Esophagus muscularis mucosa (tissue), 4 donors: ENCODE data around the gene MIF. TPM values are rescaled to one million over a fixed set of nuclear protein-coding genes. Genes with fewer than 3 reads are reported as not detected.
"Not testable (repeated sequence)": the region's sequence is repeated elsewhere in the genome, so short reads cannot be mapped to it uniquely, and the experiment has no call there.

Source experiments
- DNase-seq: peaks from one replicate; pipeline ENCODE4 v3.0.0-alpha.2; 2017; ENCODE audit errors: extremely low spot score
- H3K27ac ChIP-seq, 4 donors: fragments of 200-600 bp; sonication (generic); replicated peaks in 1 of 4; 1 replicate in 3 of 4; 2 replicates in 1 of 4; pipeline ENCODE4 v1.5.1; 2016 to 2019; ENCODE audit warnings: mild to moderate bottlenecking in 1 of 4
- H3K27me3 ChIP-seq, 4 donors: fragments of 200-600 bp; sonication (generic); one replicate each; pipeline versions ENCODE4 v1.5.1 to v1.6.0; 2016 to 2019
- H3K36me3 ChIP-seq, 4 donors: fragments of 200-600 bp; sonication (generic); one replicate each; pipeline ENCODE4 v1.5.1; 2016 to 2019
- H3K4me1 ChIP-seq, 4 donors: fragments of 200-600 bp; sonication (generic); one replicate each; pipeline ENCODE4 v1.5.1; 2016 to 2019
- H3K4me3 ChIP-seq, 4 donors: fragments of 200-600 bp; sonication (generic); 1 replicate in 2 of 4; 2 replicates in 2 of 4; pipeline ENCODE4 v1.5.1; 2016 to 2019; ENCODE audit warnings: mild to moderate bottlenecking in 4 of 4, moderate library complexity in 1 of 4
- H3K9me3 ChIP-seq, 4 donors: fragments of 200-600 bp; sonication (generic); 1 replicate in 3 of 4; 2 replicates in 1 of 4; pipeline ENCODE4 v1.5.1; 2016 to 2019
- CTCF ChIP-seq, 3 experiments: fragments of 200-600 bp in 2 of 3; fragments of 450-650 bp in 1 of 3; sonication (generic) in 2 of 3; IDR thresholded peaks; one replicate each; pipeline ENCODE4 v1.5.1; 2017 to 2019; ENCODE audit warnings: antibody characterized with exemption in 3 of 3, mild to moderate bottlenecking in 2 of 3, moderate library complexity in 1 of 3
- EP300 ChIP-seq: sonication (generic); formaldehyde crosslinking; IDR thresholded peaks from one replicate; pipeline ENCODE4 v1.6.1; 2017; ENCODE audit warnings: antibody characterized with exemption
- POLR2A ChIP-seq: fragments of 450-650 bp; IDR thresholded peaks from one replicate; pipeline ENCODE4 v1.6.1; 2017; ENCODE audit warnings: antibody characterized with exemption, moderate library complexity, mild to moderate bottlenecking, low read depth
- POLR2AphosphoS5 ChIP-seq, 2 donors: sonication (generic); formaldehyde crosslinking; IDR thresholded peaks; one replicate each; pipeline ENCODE4 v1.6.1; 2017; ENCODE audit warnings: antibody characterized with exemption in 2 of 2
- WGBS: methylation state at CpG from one replicate; pipeline ENCODE4 v1.1.5; 2018; 5-methylcytosine and 5-hydroxymethylcytosine counted together
- intact Hi-C: fragments of 100-400 bp; cut with DNase I; formaldehyde crosslinking; loops from one replicate; pipeline ENCODE4 v1.15.1; 2023
- total RNA-seq, 4 donors: library from RNA; depleted of rRNA; stranded (reverse); fragments of >200 nt; gene quantifications; one replicate each; pipeline versions ENCODE4 v1.1.0 to v1.2.1, GENCODE V29; 2016

MIF gene
- total RNA-seq, 4 donors from 2014 or later: 158 to 372 (median 263) TPM

- no peaks in the 10 kb centered on the region for H3K27me3 ChIP-seq
- H3K9me3 ChIP-seq: no peaks in the 10 kb centered on the region
- peaks cover 0 to 26% (median 23%) of the 10 kb centered on the region in 4 donors for H3K36me3 ChIP-seq
- WGBS: 81% methylated on average over 6 of the region's 6 CpGs
- TF ChIP-seq EP300: no peak
- no peak for TF ChIP-seq CTCF (IDR thresholded peaks at IDR 0.05)
- TF ChIP-seq POLR2A: no peak
- no peak for TF ChIP-seq POLR2AphosphoS5 (IDR thresholded peaks at IDR 0.05)
- intact Hi-C loops: no loop called here
- peaks cover 13 to 38% (median 26%) of the 10 kb centered on the region in 4 donors for H3K4me1 ChIP-seq
- no peak overlapping the region for H3K4me3 ChIP-seq
- no peak overlapping the region for H3K27ac ChIP-seq
- no peak for DNase-seq
These were observed 5.0 kb downstream of the MIF start for GRCh38 chr22:23899042-23899745.

- Histone ChIP-seq H3K36me3 (peaks cover 0 to 26% (median 23%) of the 10 kb centered on the region in 4 donors), H3K4me1 (peaks cover 10 to 35% (median 18%) of the 10 kb centered on the region in 4 donors)
- H3K9me3 ChIP-seq, DNase-seq, intact Hi-C loops, H3K4me3 ChIP-seq, H3K27ac ChIP-seq, H3K27me3 ChIP-seq: not testable (repeated sequence)
- 75% methylated on average over 4 of the region's 4 CpGs for WGBS
These were observed 6.0 kb downstream of the MIF start for GRCh38 chr22:23900227-23900626.

- no peak overlapping the region for H3K4me3 ChIP-seq
- TF ChIP-seq CTCF (IDR thresholded peaks at IDR 0.05) (no peak), POLR2A (no peak), EP300 (no peak), POLR2AphosphoS5 (IDR thresholded peaks at IDR 0.05) (no peak)
- DNase-seq: no peak
- no peak overlapping the region for H3K27ac ChIP-seq
- peaks cover 0 to 22% (median 4%) of the 10 kb centered on the region in 4 donors for H3K4me1 ChIP-seq
- H3K36me3 ChIP-seq: peaks cover 0 to 18% (median 12%) of the 10 kb centered on the region in 4 donors
- intact Hi-C loops: no loop called here
- H3K27me3 ChIP-seq: no peaks in the 10 kb centered on the region
- no peaks in the 10 kb centered on the region for H3K9me3 ChIP-seq
- 96% methylated on average over 4 of the region's 4 CpGs for WGBS
These were observed 7.4 kb downstream of the MIF start for GRCh38 chr22:23901600-23901999.

- Histone ChIP-seq H3K4me3 (no peak overlapping the region), H3K27me3 (no peaks in the 10 kb centered on the region), H3K9me3 (no peaks in the 10 kb centered on the region), H3K4me1 (peaks cover 0 to 7% (median 0%) of the 10 kb centered on the region in 4 donors), H3K27ac (no peak overlapping the region), H3K36me3 (peaks cover 0 to 5% (median 0%) of the 10 kb centered on the region in 4 donors)
- TF ChIP-seq EP300 (no peak), POLR2A (no peak), CTCF (IDR thresholded peaks at IDR 0.05) (no peak), POLR2AphosphoS5 (IDR thresholded peaks at IDR 0.05) (no peak)
- intact Hi-C loops: no loop called here
- WGBS: 97% methylated on average over 8 of the region's 8 CpGs
- DNase-seq: no peak
These were observed 9.3 kb downstream of the MIF start for GRCh38 chr22:23903328-23903971.

- intact Hi-C loops: no loop called here
- DNase-seq: no peak
- Histone ChIP-seq H3K36me3 (no peaks in the 10 kb centered on the region), H3K27ac (no peak overlapping the region), H3K9me3 (no peaks in the 10 kb centered on the region), H3K4me1 (peaks cover 2 to 15% (median 9%) of the 10 kb centered on the region in 4 donors), H3K27me3 (no peaks in the 10 kb centered on the region), H3K4me3 (no peak overlapping the region)
- TF ChIP-seq EP300 (no peak), POLR2AphosphoS5 (IDR thresholded peaks at IDR 0.05) (peak in 1 of 2 donors; percentile 27)
- 91% methylated on average over 5 of the region's 5 CpGs for WGBS
These were observed 10.5 kb downstream of the MIF start for GRCh38 chr22:23904573-23905254.
